Uterus (tissue), 4 donors: ENCODE measurements around the gene SUGCT. TPM values are rescaled to one million over a fixed set of nuclear protein-coding genes. Genes with fewer than 3 reads are reported as not detected.

Experiments used
- DNase-seq, 2 donors: peaks; one replicate each; pipeline ENCODE4 v3.0.0-alpha.2; 2019 to 2020
- H3K27ac ChIP-seq, 2 donors: fragments of 200-600 bp; sonication (generic); 1 replicate in 1 of 2; 2 replicates in 1 of 2; pipeline ENCODE4 v1.5.1; 2016 to 2018
- H3K27me3 ChIP-seq, 2 donors: fragments of 200-600 bp; sonication (generic); one replicate each; pipeline ENCODE4 v1.5.1; 2018 to 2019; ENCODE audit warnings: control low read depth in 1 of 2
- H3K36me3 ChIP-seq, 2 donors: fragments of 200-600 bp; sonication (generic); one replicate each; pipeline ENCODE4 v1.5.1; 2019; ENCODE audit warnings: control low read depth in 1 of 2
- H3K4me1 ChIP-seq, 2 donors: fragments of 200-600 bp; sonication (generic); one replicate each; pipeline ENCODE4 v1.5.1; 2018 to 2019; ENCODE audit warnings: control low read depth in 1 of 2
- H3K4me3 ChIP-seq, 2 donors: fragments of 200-600 bp; sonication (generic); 1 replicate in 1 of 2; 2 replicates in 1 of 2; pipeline ENCODE4 v1.5.1; 2018 to 2019; ENCODE audit warnings: mild to moderate bottlenecking in 1 of 2
- H3K9me3 ChIP-seq, 2 donors: fragments of 200-600 bp; sonication (generic); one replicate each; pipeline ENCODE4 v1.5.1; 2019; ENCODE audit warnings: control low read depth in 1 of 2
- CTCF ChIP-seq, 4 experiments: fragments of 200-600 bp in 2 of 4; fragments of 450-650 bp in 2 of 4; sonication (generic) in 2 of 4; IDR thresholded peaks; one replicate each; pipeline ENCODE4 v1.5.1; 2016 to 2019; ENCODE audit warnings: antibody characterized with exemption in 4 of 4, mild to moderate bottlenecking in 2 of 4, moderate library complexity in 1 of 4
- POLR2A ChIP-seq, 2 donors: fragments of 450-650 bp; IDR thresholded peaks; one replicate each; pipeline ENCODE4 v1.6.1; 2016; ENCODE audit warnings: antibody characterized with exemption in 2 of 2, mild to moderate bottlenecking in 1 of 2, moderate library complexity in 1 of 2
- intact Hi-C: fragments of 100-400 bp; cut with DNase I; formaldehyde crosslinking; loops from one replicate; pipeline ENCODE4 v1.15.1; 2023; ENCODE audit warnings: low total_unique reads
- total RNA-seq, 4 donors: library from RNA; depleted of rRNA in 3 of 4; stranded (reverse); fragments of >200 nt in 3 of 4; gene quantifications; one replicate each; pipeline versions ENCODE4 v1.1.0 to v1.2.4, GENCODE V29; 2014 to 2023
- donor health status: DM: yes; HTN: yes; CAD: no.

The SUGCT gene
- 1 to 10 TPM in 3 of 4 donors, not detected in 1; 2.0 to 9.6 (median 6.3) TPM for total RNA-seq

DNA sequence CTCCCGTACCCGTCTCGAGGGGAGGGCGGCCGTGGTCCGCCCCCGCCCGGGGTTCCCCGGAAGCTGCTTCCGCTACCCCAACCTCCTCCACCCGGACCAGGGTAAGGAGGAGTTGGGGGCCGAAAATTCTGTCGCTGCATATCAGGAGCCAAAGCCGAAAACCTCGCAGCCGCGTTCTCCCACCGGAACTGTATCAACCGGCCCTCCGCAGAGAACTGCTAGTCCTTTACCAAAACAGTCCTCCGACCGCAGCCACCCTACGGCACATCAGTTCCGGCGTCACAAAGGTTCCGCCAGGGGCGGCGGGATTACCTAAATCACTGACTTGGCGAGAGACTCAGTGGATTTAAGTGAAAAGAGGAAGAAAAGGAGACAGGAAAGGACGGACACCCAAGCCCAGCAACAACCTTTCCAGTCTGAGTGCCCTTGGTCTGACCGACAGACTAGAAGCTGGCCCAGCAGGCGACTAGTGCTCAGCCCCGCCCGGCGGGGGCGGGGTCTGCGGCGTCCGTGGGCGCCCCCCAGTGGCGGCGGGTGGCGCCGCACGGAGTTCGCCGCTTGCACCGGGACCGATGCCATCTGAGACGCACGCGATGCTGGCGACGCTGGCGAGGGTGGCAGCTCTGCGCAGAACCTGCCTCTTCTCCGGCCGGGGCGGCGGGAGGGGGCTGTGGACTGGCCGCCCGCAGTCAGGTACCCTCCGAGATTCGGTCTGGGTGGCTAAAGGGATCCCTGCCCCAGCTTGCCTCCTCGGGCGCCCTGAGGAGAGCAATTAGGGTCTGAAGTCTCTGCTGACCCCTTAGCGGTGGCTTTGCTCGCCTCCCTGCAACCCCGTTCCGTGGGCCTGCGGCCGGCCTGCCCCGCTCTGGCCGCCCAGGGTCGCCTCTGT is at the start of gene SUGCT, which contains the start of gene MPLKIP:
SUGCT (plus strand) TSS at position 578 of the 889 bp plus-strand sequence.
MPLKIP (minus strand) TSS at position 195 of the 889 bp plus-strand sequence; CDS start at position 140, 55 bp downstream.
- Histone ChIP-seq H3K27ac (peak within 1 kb of the TSS; percentile 90 to 96), H3K36me3 (no peaks in the 10 kb centered on the region), H3K9me3 (no peaks in the 10 kb centered on the region), H3K4me3 (peak within 1 kb of the TSS; percentile 64 to 97), H3K4me1 (no peaks in the 10 kb centered on the region), H3K27me3 (no peaks in the 10 kb centered on the region)
- intact Hi-C loops, result no loop called here
- peak in 1 of 2 donors; percentile 38 for TF ChIP-seq POLR2A (IDR thresholded peaks at IDR 0.05)
- peak; percentile 83 to 99 (median 92) for TF ChIP-seq CTCF (IDR thresholded peaks at IDR 0.05)
- peak; percentile 84 for DNase-seq

DNA sequence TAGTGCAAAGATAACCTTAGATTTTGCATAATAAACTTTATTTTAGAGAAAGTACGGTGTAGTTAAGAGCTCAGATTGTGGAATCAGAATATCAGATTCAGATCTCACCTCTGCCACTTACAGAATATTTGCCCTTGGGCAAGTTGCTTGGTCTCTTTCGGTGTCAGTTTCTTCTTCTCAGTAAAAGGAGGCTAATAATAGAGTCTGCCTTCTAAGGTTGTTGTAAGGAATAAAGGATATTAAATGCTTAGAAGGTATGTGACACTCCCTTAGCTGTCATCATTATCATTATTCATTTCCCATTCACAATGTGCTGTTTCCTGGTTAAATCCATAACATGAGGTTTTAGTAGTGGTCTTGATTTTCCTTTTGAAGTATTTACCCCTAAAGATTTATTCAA is 42.6 kb upstream of the SUGCT start:
- Histone ChIP-seq H3K9me3 (no peaks in the 10 kb centered on the region), H3K27ac (no peak overlapping the region), H3K4me1 (peaks cover 0 to 2% of the 10 kb centered on the region in 2 donors), H3K4me3 (no peak overlapping the region), H3K27me3 (no peaks in the 10 kb centered on the region), H3K36me3 (no peaks in the 10 kb centered on the region)
- DNase-seq, result no peak
- no peak for TF ChIP-seq CTCF (IDR thresholded peaks at IDR 0.05)
- TF ChIP-seq POLR2A (IDR thresholded peaks at IDR 0.05), result no peak
- intact Hi-C loops, result no loop called here

- no peaks in the 10 kb centered on the region for H3K36me3 ChIP-seq
- no peaks in the 10 kb centered on the region for H3K9me3 ChIP-seq
- no peak overlapping the region for H3K4me3 ChIP-seq
- H3K27me3 ChIP-seq, result no peaks in the 10 kb centered on the region
- DNase-seq, result no peak
- TF ChIP-seq POLR2A (IDR thresholded peaks at IDR 0.05) (no peak), CTCF (IDR thresholded peaks at IDR 0.05) (no peak)
- H3K4me1 ChIP-seq, result peaks cover 5 to 11% of the 10 kb centered on the region in 2 donors
- intact Hi-C loops, result no loop called here
- H3K27ac ChIP-seq, result peak overlapping the region in 1 of 2 donors; percentile 26
Measured at GRCh38 chr7:40093631-40094350, 41.0 kb upstream of the SUGCT start.

- no peak overlapping the region for H3K4me3 ChIP-seq
- H3K4me1 ChIP-seq, result peaks cover 5 to 11% of the 10 kb centered on the region in 2 donors
- H3K27me3 ChIP-seq, result no peaks in the 10 kb centered on the region
- TF ChIP-seq POLR2A (IDR thresholded peaks at IDR 0.05) (no peak), CTCF (IDR thresholded peaks at IDR 0.05) (no peak)
- H3K27ac ChIP-seq, result no peak overlapping the region
- no peaks in the 10 kb centered on the region for H3K9me3 ChIP-seq
- intact Hi-C loops, result no loop called here
- no peak for DNase-seq
- H3K36me3 ChIP-seq, result no peaks in the 10 kb centered on the region
Measured at GRCh38 chr7:40095230-40095629, 39.6 kb upstream of the SUGCT start.
